ENCODE measurements around the gene RTEL1.

RTEL1 gene

GRCh38 chr20:63734946-63735858 lies 77.1 kb downstream of the RTEL1 start:
- TF ChIP-seq CTCF (IDR thresholded peaks at IDR 0.05; ENCODE audit: control insufficient read depth, insufficient read depth, low read depth, low read length, missing control alignments) = no peak
- DNase-seq (ENCODE audit: low read depth) = no peak
- no peak overlapping the region for H3K4me3 ChIP-seq (ENCODE audit: control insufficient read depth, low read depth, low read length)

- no peak for TF ChIP-seq CTCF (IDR thresholded peaks at IDR 0.05; ENCODE audit: control insufficient read depth, insufficient read depth, low read depth, low read length, missing control alignments)
- DNase-seq (ENCODE audit: low read depth) = no peak
- no peak within 1 kb of the TSS for H3K4me3 ChIP-seq (ENCODE audit: control insufficient read depth, low read depth, low read length)
These were observed 78.0 kb downstream of the RTEL1 start, which contains the start of gene LIME1 for GRCh38 chr20:63735859-63736718. Gene LIME1, plus strand, starts transcription at chr20:63736664. Its CDS starts 886 bp downstream, at chr20:63737550.

- no peak for TF ChIP-seq CTCF (IDR thresholded peaks at IDR 0.05; ENCODE audit: control insufficient read depth, insufficient read depth, low read depth, low read length, missing control alignments)
- H3K4me3 ChIP-seq (ENCODE audit: control insufficient read depth, low read depth, low read length) = no peak overlapping the region
- no peak for DNase-seq (ENCODE audit: low read depth)
These were observed 79.0 kb downstream of the RTEL1 start for GRCh38 chr20:63736893-63737694.

GRCh38 chr20:63737695-63737944 lies 79.5 kb downstream of the RTEL1 start:
- TF ChIP-seq CTCF (IDR thresholded peaks at IDR 0.05; ENCODE audit: control insufficient read depth, insufficient read depth, low read depth, low read length, missing control alignments) = no peak
- no peak for DNase-seq (ENCODE audit: low read depth)
- H3K4me3 ChIP-seq (ENCODE audit: control insufficient read depth, low read depth, low read length) = no peak overlapping the region

- no peak for DNase-seq (ENCODE audit: low read depth)
- TF ChIP-seq CTCF (IDR thresholded peaks at IDR 0.05; ENCODE audit: control insufficient read depth, insufficient read depth, low read depth, low read length, missing control alignments) = no peak
- no peak overlapping the region for H3K4me3 ChIP-seq (ENCODE audit: control insufficient read depth, low read depth, low read length)
These were observed 80.0 kb downstream of the RTEL1 start for GRCh38 chr20:63737945-63738686.
